HS-5 (cell line): Measurements from ENCODE around the gene MON1A.
"Not testable (repeated sequence)": the region's sequence is repeated elsewhere in the genome, so short reads cannot be mapped to it uniquely, and the experiment has no call there.

Experiments
- DNase-seq: peaks from one replicate; pipeline ENCODE4 v3.0.0-alpha.2; 2012; ENCODE audit warnings: low read depth

Gene MON1A

GRCh38 chr3:49929291-49930167, at the start of gene MON1A:
Gene MON1A (minus strand): TSS chr3:49929811. CDS start chr3:49913346, 16,465 bp downstream.
- DNase-seq = peak; percentile 52

- DNase-seq = no peak
Observed at GRCh38 chr3:49976942-49977341, 47.3 kb upstream of the MON1A start.

GRCh38 chr3:49972656-49973055, 43.0 kb upstream of the MON1A start:
- no peak for DNase-seq

- DNase-seq = no peak
Observed at GRCh38 chr3:49968346-49968745, 38.7 kb upstream of the MON1A start.

GRCh38 chr3:49967291-49967690, 37.7 kb upstream of the MON1A start:
- DNase-seq = no peak

- no peak for DNase-seq
Observed at GRCh38 chr3:49966233-49966942, 36.8 kb upstream of the MON1A start.

- DNase-seq = no peak
Observed at GRCh38 chr3:49955636-49956035, 26.0 kb upstream of the MON1A start.

- no peak for DNase-seq
Observed at GRCh38 chr3:49952924-49953323, 23.3 kb upstream of the MON1A start.

- no peak for DNase-seq
Observed at GRCh38 chr3:49942651-49943050, 13.0 kb upstream of the MON1A start.

GRCh38 chr3:49940667-49941249, 11.1 kb upstream of the MON1A start:
- no peak for DNase-seq

GRCh38 chr3:49939858-49940666, 10.5 kb upstream of the MON1A start, which contains the start of gene RBM6:
Gene RBM6 (plus strand): TSS chr3:49940150. CDS start chr3:49962642, 22,492 bp downstream.
- DNase-seq = peak; percentile 79

- no peak for DNase-seq
Observed at GRCh38 chr3:49937090-49937489, 7.5 kb upstream of the MON1A start.

GRCh38 chr3:49932281-49932680, 2.7 kb upstream of the MON1A start:
- DNase-seq = not testable (repeated sequence)

GRCh38 chr3:49930922-49931321, 1.3 kb upstream of the MON1A start:
- DNase-seq = no peak

- no peak for DNase-seq
Observed at GRCh38 chr3:49930168-49930690, 618 bp upstream of the MON1A start.

GRCh38 chr3:49928481-49929017, 1.1 kb downstream of the MON1A start:
- DNase-seq = no peak

GRCh38 chr3:49927798-49928197, 1.8 kb downstream of the MON1A start:
- DNase-seq = no peak

- no peak for DNase-seq
Observed at GRCh38 chr3:49926117-49926728, 3.4 kb downstream of the MON1A start.

- no peak for DNase-seq
Observed at GRCh38 chr3:49925485-49925884, 4.1 kb downstream of the MON1A start.

- DNase-seq = peak; percentile 41
Observed at GRCh38 chr3:49924683-49925082, 4.9 kb downstream of the MON1A start.
